DOHH2 (cell line): ENCODE measurements around the gene LRP1-AS.

Experiments
- H3F3A ChIP-seq: fragments of 200-600 bp; sonication (generic), shearing (Covaris generic); 2 replicates; pipeline ENCODE4 v1.6.0; 2016; ENCODE audit warnings: antibody characterized with exemption, mild to moderate bottlenecking; ENCODE audit not compliant: control insufficient read depth, insufficient read depth
- H3K27ac ChIP-seq: fragments of 200-600 bp; sonication (generic); 2 replicates; pipeline ENCODE4 v1.5.1; 2014; ENCODE audit warnings: low read depth, mild to moderate bottlenecking, low read length, moderate library complexity
- H3K27me3 ChIP-seq: fragments of 200-600 bp; sonication (generic); 2 replicates; pipeline ENCODE4 v1.6.1; 2014; ENCODE audit warnings: mild to moderate bottlenecking, low read length, mixed read lengths; ENCODE audit not compliant: control insufficient read depth
- H3K36me3 ChIP-seq: fragments of 200-600 bp; sonication (generic); 2 replicates; pipeline ENCODE4 v1.6.1; 2014; ENCODE audit warnings: mild to moderate bottlenecking, low read length, moderate library complexity, mixed read lengths; ENCODE audit not compliant: control insufficient read depth
- H3K4me1 ChIP-seq: fragments of 200-600 bp; sonication (generic); 2 replicates; pipeline ENCODE4 v1.6.1; 2014; ENCODE audit warnings: mild to moderate bottlenecking, low read length, mixed read lengths; ENCODE audit not compliant: control insufficient read depth
- H3K4me2 ChIP-seq: fragments of 200-600 bp; sonication (generic); 2 replicates; pipeline ENCODE4 v1.6.0; 2014; ENCODE audit warnings: mild to moderate bottlenecking, low read length, moderate library complexity
- H3K4me3 ChIP-seq: fragments of 200-600 bp; sonication (generic); 2 replicates; pipeline ENCODE4 v1.5.1; 2014; ENCODE audit warnings: mild to moderate bottlenecking, low read length, mixed read lengths
- H3K79me2 ChIP-seq: fragments of 200-600 bp; sonication (generic); 2 replicates; pipeline ENCODE4 v1.6.1; 2014; ENCODE audit warnings: mild to moderate bottlenecking, low read length, mixed read lengths; ENCODE audit not compliant: control insufficient read depth
- H3K9me2 ChIP-seq: fragments of 200-600 bp; sonication (generic); replicated peaks from 2 replicates; pipeline ENCODE4 v1.6.1; 2014; ENCODE audit warnings: mild to moderate bottlenecking, low read length, mixed read lengths; ENCODE audit not compliant: control insufficient read depth
- H3K9me3 ChIP-seq: fragments of 200-600 bp; sonication (generic); 2 replicates; pipeline ENCODE4 v1.6.1; 2014; ENCODE audit warnings: antibody characterized with exemption, low read length, mixed read lengths; ENCODE audit not compliant: control insufficient read depth, insufficient read depth
- H4K20me1 ChIP-seq: fragments of 200-600 bp; sonication (generic); 2 replicates; pipeline ENCODE4 v1.6.0; 2014; ENCODE audit warnings: low read depth, mild to moderate bottlenecking, antibody characterized with exemption, low read length, moderate library complexity; ENCODE audit not compliant: control insufficient read depth, insufficient read depth
- EZH2phosphoT487 ChIP-seq: fragments of 200-600 bp; sonication (generic); IDR thresholded peaks from 2 replicates; pipeline ENCODE4 v1.6.1; 2017; ENCODE audit warnings: borderline replicate concordance, mild to moderate bottlenecking, antibody characterized with exemption, low read length, moderate library complexity, mixed read lengths
- TF ChIP-seq, protein P1 (sequence below): fragments of 200-600 bp; sonication (generic); IDR thresholded peaks from one replicate; pipeline ENCODE4 v1.5.1; 2014; ENCODE audit warnings: antibody characterized with exemption, mild to moderate bottlenecking, low read depth, low read length; ENCODE audit not compliant: poor library complexity, severe bottlenecking

The LRP1-AS gene

DNA sequence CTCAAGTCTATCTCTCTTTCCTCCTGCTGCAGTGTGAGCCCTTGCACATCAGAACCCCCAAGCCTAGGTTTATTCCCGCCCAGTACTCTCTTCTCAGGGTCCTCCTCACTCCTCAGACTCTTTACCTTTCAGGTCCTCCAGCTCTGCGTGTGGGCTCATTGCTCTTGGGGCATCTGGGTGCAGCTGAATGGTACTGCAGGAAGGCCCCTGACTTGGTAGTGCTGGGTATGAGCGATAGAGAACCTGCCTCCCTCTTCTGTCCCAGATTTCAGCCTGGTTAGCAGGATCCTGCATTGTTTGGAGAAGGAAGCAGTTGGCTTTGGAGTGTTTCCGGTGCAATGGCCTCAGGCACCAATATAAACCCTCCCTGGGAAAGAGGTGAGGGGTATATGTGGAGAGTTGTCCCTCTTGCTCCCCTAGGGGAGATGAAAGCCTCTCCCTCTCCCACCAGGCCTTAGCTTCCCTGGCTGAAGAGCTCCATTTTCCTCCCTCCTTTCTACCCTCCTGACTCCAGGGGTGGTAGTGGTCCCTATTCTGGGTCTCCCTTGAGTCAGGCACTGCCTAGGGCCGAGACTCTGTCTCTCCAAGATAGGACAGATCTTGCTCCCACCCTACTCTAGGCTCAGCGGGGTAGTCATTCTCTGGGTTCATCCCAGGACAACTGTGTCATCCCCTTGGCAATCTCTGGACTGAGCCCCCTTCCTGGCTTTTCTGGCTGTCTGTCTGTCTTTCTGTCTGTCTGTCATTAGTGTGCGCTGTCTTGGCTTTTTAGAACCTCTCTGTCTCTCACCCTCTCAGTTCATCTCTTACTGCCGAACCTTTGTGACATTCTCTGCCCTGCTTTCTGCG, 15.3 kb downstream of the LRP1-AS start:
- peaks cover 14% of the 10 kb centered on the region for H3K4me1 ChIP-seq
- H3K9me2 ChIP-seq, result no peaks in the 10 kb centered on the region
- no peaks in the 10 kb centered on the region for H3K36me3 ChIP-seq
- H3K4me2 ChIP-seq, result no peak overlapping the region
- no peaks in the 10 kb centered on the region for H4K20me1 ChIP-seq
- H3K27me3 ChIP-seq, result peaks cover 60% of the 10 kb centered on the region
- no peaks in the 10 kb centered on the region for H3K9me3 ChIP-seq
- H3K79me2 ChIP-seq, result no peaks in the 10 kb centered on the region
- H3K4me3 ChIP-seq, result no peak overlapping the region
- peaks cover 3% of the 10 kb centered on the region; the same call in 1 of the 2 replicates for H3F3A ChIP-seq
- no peak overlapping the region for H3K27ac ChIP-seq
- no peak for TF ChIP-seq EZH2phosphoT487
- TF ChIP-seq, protein P1, sequence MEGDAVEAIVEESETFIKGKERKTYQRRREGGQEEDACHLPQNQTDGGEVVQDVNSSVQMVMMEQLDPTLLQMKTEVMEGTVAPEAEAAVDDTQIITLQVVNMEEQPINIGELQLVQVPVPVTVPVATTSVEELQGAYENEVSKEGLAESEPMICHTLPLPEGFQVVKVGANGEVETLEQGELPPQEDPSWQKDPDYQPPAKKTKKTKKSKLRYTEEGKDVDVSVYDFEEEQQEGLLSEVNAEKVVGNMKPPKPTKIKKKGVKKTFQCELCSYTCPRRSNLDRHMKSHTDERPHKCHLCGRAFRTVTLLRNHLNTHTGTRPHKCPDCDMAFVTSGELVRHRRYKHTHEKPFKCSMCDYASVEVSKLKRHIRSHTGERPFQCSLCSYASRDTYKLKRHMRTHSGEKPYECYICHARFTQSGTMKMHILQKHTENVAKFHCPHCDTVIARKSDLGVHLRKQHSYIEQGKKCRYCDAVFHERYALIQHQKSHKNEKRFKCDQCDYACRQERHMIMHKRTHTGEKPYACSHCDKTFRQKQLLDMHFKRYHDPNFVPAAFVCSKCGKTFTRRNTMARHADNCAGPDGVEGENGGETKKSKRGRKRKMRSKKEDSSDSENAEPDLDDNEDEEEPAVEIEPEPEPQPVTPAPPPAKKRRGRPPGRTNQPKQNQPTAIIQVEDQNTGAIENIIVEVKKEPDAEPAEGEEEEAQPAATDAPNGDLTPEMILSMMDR, result no peak

DNA sequence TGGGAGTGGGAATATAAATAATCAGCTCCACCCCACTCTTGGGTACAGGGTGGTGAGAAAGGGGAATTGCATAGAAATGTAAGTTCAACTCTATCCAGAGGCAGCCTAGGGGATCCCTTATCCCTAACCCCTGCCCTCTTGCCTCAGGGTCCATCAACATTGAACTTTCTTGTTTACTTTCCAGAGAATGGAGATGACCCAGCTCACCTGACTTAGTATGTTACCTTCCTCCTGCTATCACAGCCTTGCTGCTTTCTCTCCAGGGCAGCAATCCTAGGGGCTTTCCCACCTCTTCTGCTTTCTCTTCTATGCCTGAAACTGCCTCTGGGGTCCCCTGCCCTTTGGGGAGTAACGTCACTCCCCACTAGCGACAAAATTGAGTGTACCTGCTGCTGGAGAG, 16.5 kb downstream of the LRP1-AS start:
- Histone ChIP-seq H3K36me3 (no peaks in the 10 kb centered on the region), H3K9me2 (no peaks in the 10 kb centered on the region), H3K79me2 (no peaks in the 10 kb centered on the region), H3K4me3 (no peak overlapping the region), H3K27ac (no peak overlapping the region), H4K20me1 (no peaks in the 10 kb centered on the region), H3F3A (peaks cover 3% of the 10 kb centered on the region; the same call in 1 of the 2 replicates), H3K4me2 (no peak overlapping the region), H3K27me3 (peaks cover 68% of the 10 kb centered on the region), H3K4me1 (peaks cover 17% of the 10 kb centered on the region), H3K9me3 (no peaks in the 10 kb centered on the region)
- TF ChIP-seq EZH2phosphoT487, result no peak
- TF ChIP-seq, protein P1, result no peak

- H3F3A ChIP-seq, result peaks cover 3% of the 10 kb centered on the region; the same call in 1 of the 2 replicates
- H3K4me2 ChIP-seq, result no peak overlapping the region
- H3K4me3 ChIP-seq, result no peak overlapping the region
- no peaks in the 10 kb centered on the region for H4K20me1 ChIP-seq
- H3K4me1 ChIP-seq, result peaks cover 17% of the 10 kb centered on the region
- H3K36me3 ChIP-seq, result no peaks in the 10 kb centered on the region
- H3K27ac ChIP-seq, result no peak overlapping the region
- TF ChIP-seq EZH2phosphoT487, result no peak
- TF ChIP-seq, protein P1, result no peak
- peaks cover 68% of the 10 kb centered on the region for H3K27me3 ChIP-seq
- H3K9me2 ChIP-seq, result no peaks in the 10 kb centered on the region
- H3K9me3 ChIP-seq, result no peaks in the 10 kb centered on the region
- H3K79me2 ChIP-seq, result no peaks in the 10 kb centered on the region
Observed at GRCh38 chr12:57129889-57130288, 17.5 kb downstream of the LRP1-AS start.
